ENCODE data around the gene C1orf21. TPM values are rescaled to one million over a fixed set of nuclear protein-coding genes. Genes with fewer than 3 reads are reported as not detected.

The C1orf21 gene
- total and polyA plus RNA-seq, 2 of the 4 experiments (the other 2 are of a cell fraction), result 6.4 to 9.9 TPM

DNA sequence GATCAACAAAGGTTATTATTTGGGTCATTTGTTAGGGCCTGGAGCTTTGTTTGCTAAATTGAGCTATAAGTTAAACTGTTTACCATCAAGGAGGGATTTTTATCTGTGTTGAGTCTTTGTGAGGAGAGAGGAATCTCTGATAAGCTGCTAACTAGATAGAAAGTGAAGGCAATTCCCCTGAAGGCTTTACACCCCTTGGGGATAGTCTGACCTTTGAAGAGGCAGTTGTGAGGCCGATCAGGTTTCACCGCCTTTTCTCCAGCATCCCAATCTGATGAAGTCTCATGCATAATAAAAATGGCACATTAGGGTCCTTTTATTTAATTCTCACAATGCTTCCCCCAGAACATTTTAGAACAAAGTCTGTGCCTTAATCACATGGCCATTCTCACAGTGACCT, 21.8 kb downstream of the C1orf21 start:
- H4K91ac ChIP-seq (ENCODE audit: insufficient read depth, low read depth, low read length), result no peak overlapping the region
- in situ Hi-C loops (cut with MboI; ENCODE audit: low sequenced_read_pairs), result no loop called here
- no peak overlapping the region for H3K4ac ChIP-seq (ENCODE audit: low read depth, low read length)
- H3K9me1 ChIP-seq (ENCODE audit: insufficient read depth, low read length), result no peaks in the 10 kb centered on the region
- H3K36me3 ChIP-seq (ENCODE audit: control insufficient read depth, insufficient read depth, low read length), result no peaks in the 10 kb centered on the region
- no peaks in the 10 kb centered on the region for H3K9me3 ChIP-seq (ENCODE audit: control insufficient read depth, insufficient read depth, low read length)
- no peak overlapping the region for H2BK120ac ChIP-seq (ENCODE audit: low read depth, low read length)
- H3K79me1 ChIP-seq (ENCODE audit: low read depth in 1 of 2, low read length in 2 of 2), result peaks cover 11% of the 10 kb centered on the region in 2 experiments; a peak in 2 of 4 replicates
- H2BK5ac ChIP-seq (ENCODE audit: low read depth, low read length, poor library complexity, severe bottlenecking), result no peak overlapping the region
- H3K4me1 ChIP-seq (ENCODE audit: control insufficient read depth, insufficient read depth, low read length), result peaks cover 11% of the 10 kb centered on the region
- WGBS, 2 experiments (ENCODE audit: extremely low coverage in 2 of 2, insufficient read length in 1 of 2), result no CpG with 5 or more reads among the region's 2 CpGs
- no peak overlapping the region for H3K4me3 ChIP-seq (ENCODE audit: insufficient read depth, low read depth, low read length)
- no peak for TF ChIP-seq RAD21 (IDR thresholded peaks at IDR 0.05; ENCODE audit: low read length)
- no peak for TF ChIP-seq MAZ (IDR thresholded peaks at IDR 0.05; ENCODE audit: borderline replicate concordance, low read depth, low read length)
- no peak for TF ChIP-seq RFX5 (IDR thresholded peaks at IDR 0.05; ENCODE audit: low read depth, low read length)
- TF ChIP-seq POLR2A (IDR thresholded peaks at IDR 0.05; ENCODE audit: low read depth, low read length), result no peak
- TF ChIP-seq RCOR1 (IDR thresholded peaks at IDR 0.05; ENCODE audit: insufficient replicate concordance, low read length), result no peak
- TF ChIP-seq, protein P1, sequence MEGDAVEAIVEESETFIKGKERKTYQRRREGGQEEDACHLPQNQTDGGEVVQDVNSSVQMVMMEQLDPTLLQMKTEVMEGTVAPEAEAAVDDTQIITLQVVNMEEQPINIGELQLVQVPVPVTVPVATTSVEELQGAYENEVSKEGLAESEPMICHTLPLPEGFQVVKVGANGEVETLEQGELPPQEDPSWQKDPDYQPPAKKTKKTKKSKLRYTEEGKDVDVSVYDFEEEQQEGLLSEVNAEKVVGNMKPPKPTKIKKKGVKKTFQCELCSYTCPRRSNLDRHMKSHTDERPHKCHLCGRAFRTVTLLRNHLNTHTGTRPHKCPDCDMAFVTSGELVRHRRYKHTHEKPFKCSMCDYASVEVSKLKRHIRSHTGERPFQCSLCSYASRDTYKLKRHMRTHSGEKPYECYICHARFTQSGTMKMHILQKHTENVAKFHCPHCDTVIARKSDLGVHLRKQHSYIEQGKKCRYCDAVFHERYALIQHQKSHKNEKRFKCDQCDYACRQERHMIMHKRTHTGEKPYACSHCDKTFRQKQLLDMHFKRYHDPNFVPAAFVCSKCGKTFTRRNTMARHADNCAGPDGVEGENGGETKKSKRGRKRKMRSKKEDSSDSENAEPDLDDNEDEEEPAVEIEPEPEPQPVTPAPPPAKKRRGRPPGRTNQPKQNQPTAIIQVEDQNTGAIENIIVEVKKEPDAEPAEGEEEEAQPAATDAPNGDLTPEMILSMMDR (conservative IDR thresholded peaks at IDR 0.05; ENCODE audit: low read depth, low read length), result no peak
- TF ChIP-seq BHLHE40 (IDR thresholded peaks at IDR 0.05; ENCODE audit: low read depth, low read length), result no peak
- TF ChIP-seq, protein P2, sequence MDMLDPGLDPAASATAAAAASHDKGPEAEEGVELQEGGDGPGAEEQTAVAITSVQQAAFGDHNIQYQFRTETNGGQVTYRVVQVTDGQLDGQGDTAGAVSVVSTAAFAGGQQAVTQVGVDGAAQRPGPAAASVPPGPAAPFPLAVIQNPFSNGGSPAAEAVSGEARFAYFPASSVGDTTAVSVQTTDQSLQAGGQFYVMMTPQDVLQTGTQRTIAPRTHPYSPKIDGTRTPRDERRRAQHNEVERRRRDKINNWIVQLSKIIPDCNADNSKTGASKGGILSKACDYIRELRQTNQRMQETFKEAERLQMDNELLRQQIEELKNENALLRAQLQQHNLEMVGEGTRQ (IDR thresholded peaks at IDR 0.05; ENCODE audit: low read depth, low read length), result no peak
- no peak for TF ChIP-seq SMC3 (IDR thresholded peaks at IDR 0.05; ENCODE audit: low read depth, low read length)
- TF ChIP-seq MAFK (IDR thresholded peaks at IDR 0.05; ENCODE audit: low read depth, low read length), result no peak
- no peak for TF ChIP-seq CHD1 (IDR thresholded peaks at IDR 0.05; ENCODE audit: low read depth, low read length)
- TF ChIP-seq, protein P3, sequence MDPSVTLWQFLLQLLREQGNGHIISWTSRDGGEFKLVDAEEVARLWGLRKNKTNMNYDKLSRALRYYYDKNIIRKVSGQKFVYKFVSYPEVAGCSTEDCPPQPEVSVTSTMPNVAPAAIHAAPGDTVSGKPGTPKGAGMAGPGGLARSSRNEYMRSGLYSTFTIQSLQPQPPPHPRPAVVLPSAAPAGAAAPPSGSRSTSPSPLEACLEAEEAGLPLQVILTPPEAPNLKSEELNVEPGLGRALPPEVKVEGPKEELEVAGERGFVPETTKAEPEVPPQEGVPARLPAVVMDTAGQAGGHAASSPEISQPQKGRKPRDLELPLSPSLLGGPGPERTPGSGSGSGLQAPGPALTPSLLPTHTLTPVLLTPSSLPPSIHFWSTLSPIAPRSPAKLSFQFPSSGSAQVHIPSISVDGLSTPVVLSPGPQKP (IDR thresholded peaks at IDR 0.05; ENCODE audit: borderline replicate concordance, low read depth, low read length), result no peak
- H2AFZ ChIP-seq (replicated peaks; ENCODE audit: low read length, poor library complexity), result no peak overlapping the region
- H2BK20ac ChIP-seq (ENCODE audit: low read depth, low read length), result no peak overlapping the region
- no peak overlapping the region for H3K27ac ChIP-seq (ENCODE audit: insufficient read depth, low read length)
- H4K20me1 ChIP-seq (ENCODE audit: insufficient read depth, low read length), result peaks cover 18% of the 10 kb centered on the region
- no peak overlapping the region for H4K5ac ChIP-seq (ENCODE audit: low read depth, low read length)
- no TSS peak for BruUV-seq (replicated peaks)
- H3K14ac ChIP-seq (replicated peaks; ENCODE audit: low read depth, low read length), result no peak overlapping the region
- dilution Hi-C loops (cut with HindIII; ENCODE audit: low sequenced_read_pairs, unreplicated experiment), result no loop called here
- H3K56ac ChIP-seq (ENCODE audit: extremely low read depth, insufficient read depth, low read length), result no peak overlapping the region
- H3K4me2 ChIP-seq (ENCODE audit: low read depth, low read length), result peak overlapping the region; percentile 57; the same call in 1 of the 2 replicates
- H2BK15ac ChIP-seq (ENCODE audit: low read depth, low read length), result no peak overlapping the region
- H2AK9ac ChIP-seq (replicated peaks; ENCODE audit: low read depth, low read length, poor library complexity), result no peak overlapping the region
- CTCF ChIA-PET, result no interaction called here
- H3K27me3 ChIP-seq (ENCODE audit: control insufficient read depth, insufficient read depth, low read length), result 0 out of 2 replicates have a peak, but pooled peaks cover 4% of the 10 kb centered on the region
- intact Hi-C loops (cut with micrococcal nuclease), result no loop called here
- ATAC-seq (ENCODE audit: low read depth) (no peak; the same call in 1 of the 2 replicates), DNase-seq (no peak)
- H2AK5ac ChIP-seq (ENCODE audit: low read depth, low read length), result no peak overlapping the region
- H3K18ac ChIP-seq (ENCODE audit: low read depth, low read length), result 0 out of 2 replicates have a peak overlapping the region, but pooled peaks have one; percentile 42
- POLR2A ChIA-PET (ENCODE audit: unreplicated experiment), result no interaction called here
- H4K8ac ChIP-seq (ENCODE audit: low read depth in 2 of 2, low read length in 2 of 2), result no peak overlapping the region
- no peak overlapping the region for H3K9ac ChIP-seq (ENCODE audit: low read depth, low read length)
- H3K23ac ChIP-seq (ENCODE audit: low read depth, low read length), result no peak overlapping the region
